HuH-7.5 (cell line): Measurements from ENCODE around the gene XPC.
"Not testable (repeated sequence)": the region's sequence is repeated elsewhere in the genome, so short reads cannot be mapped to it uniquely, and the experiment has no call there.

Experiments
- DNase-seq: peaks from one replicate; pipeline ENCODE4 v3.0.0; 2011; ENCODE audit warnings: low spot score

Gene XPC

GRCh38 chr3:14132120-14132519 is 46.3 kb downstream of the XPC start:
- DNase-seq = no peak

GRCh38 chr3:14131134-14131533 is 47.3 kb downstream of the XPC start:
- no peak for DNase-seq

- DNase-seq = no peak
Measured at GRCh38 chr3:14130707-14131106, 47.7 kb downstream of the XPC start.

GRCh38 chr3:14130230-14130629 is 48.2 kb downstream of the XPC start:
- DNase-seq = peak; percentile 6

GRCh38 chr3:14129296-14129695 is 49.1 kb downstream of the XPC start:
- peak; percentile 11 for DNase-seq

GRCh38 chr3:14128724-14129123 is 49.7 kb downstream of the XPC start:
- DNase-seq = no peak

- peak; percentile 5 for DNase-seq
Measured at GRCh38 chr3:14127516-14128161, 50.8 kb downstream of the XPC start.

GRCh38 chr3:14126887-14127505 is 51.4 kb downstream of the XPC start:
- DNase-seq = no peak

- DNase-seq = peak; percentile 7
Measured at GRCh38 chr3:14126017-14126886, 52.1 kb downstream of the XPC start.

- peak; percentile 72 for DNase-seq
Measured at GRCh38 chr3:14125193-14126016, 53.0 kb downstream of the XPC start.

- peak; percentile 100 for DNase-seq
Measured at GRCh38 chr3:14124615-14125192, 53.7 kb downstream of the XPC start, which contains the start of the genes CHCHD4 and TMEM43. CHCHD4 (minus strand) TSS chr3:14124870; CDS start chr3:14124676, 194 bp downstream. TMEM43 (plus strand) TSS chr3:14125052; CDS start chr3:14125194, 142 bp downstream.

- peak; percentile 80 for DNase-seq
Measured at GRCh38 chr3:14124223-14124614, 54.2 kb downstream of the XPC start.

- peak; percentile 14 for DNase-seq
Measured at GRCh38 chr3:14123308-14124222, 54.8 kb downstream of the XPC start.

GRCh38 chr3:14122301-14122700 is 56.1 kb downstream of the XPC start:
- no peak for DNase-seq

GRCh38 chr3:14121859-14122258 is 56.5 kb downstream of the XPC start:
- DNase-seq = no peak

GRCh38 chr3:14120921-14121448 is 57.4 kb downstream of the XPC start:
- not testable (repeated sequence) for DNase-seq

- DNase-seq = no peak
Measured at GRCh38 chr3:14120111-14120920, 58.1 kb downstream of the XPC start.

- DNase-seq = no peak
Measured at GRCh38 chr3:14119651-14120050, 58.8 kb downstream of the XPC start.
